Measurements from ENCODE around the gene ELFN1.

- TF ChIP-seq, protein P1, sequence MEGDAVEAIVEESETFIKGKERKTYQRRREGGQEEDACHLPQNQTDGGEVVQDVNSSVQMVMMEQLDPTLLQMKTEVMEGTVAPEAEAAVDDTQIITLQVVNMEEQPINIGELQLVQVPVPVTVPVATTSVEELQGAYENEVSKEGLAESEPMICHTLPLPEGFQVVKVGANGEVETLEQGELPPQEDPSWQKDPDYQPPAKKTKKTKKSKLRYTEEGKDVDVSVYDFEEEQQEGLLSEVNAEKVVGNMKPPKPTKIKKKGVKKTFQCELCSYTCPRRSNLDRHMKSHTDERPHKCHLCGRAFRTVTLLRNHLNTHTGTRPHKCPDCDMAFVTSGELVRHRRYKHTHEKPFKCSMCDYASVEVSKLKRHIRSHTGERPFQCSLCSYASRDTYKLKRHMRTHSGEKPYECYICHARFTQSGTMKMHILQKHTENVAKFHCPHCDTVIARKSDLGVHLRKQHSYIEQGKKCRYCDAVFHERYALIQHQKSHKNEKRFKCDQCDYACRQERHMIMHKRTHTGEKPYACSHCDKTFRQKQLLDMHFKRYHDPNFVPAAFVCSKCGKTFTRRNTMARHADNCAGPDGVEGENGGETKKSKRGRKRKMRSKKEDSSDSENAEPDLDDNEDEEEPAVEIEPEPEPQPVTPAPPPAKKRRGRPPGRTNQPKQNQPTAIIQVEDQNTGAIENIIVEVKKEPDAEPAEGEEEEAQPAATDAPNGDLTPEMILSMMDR (IDR thresholded peaks at IDR 0.05): no peak
- TF ChIP-seq POLR2A (IDR thresholded peaks at IDR 0.05): no peak
These were observed 6.0 kb upstream of the ELFN1 start for GRCh38 chr7:1663857-1664651.
